Activated CD8-positive, alpha-beta memory T cell treated with anti-CD3 and anti-CD28 coated beads, Interleukin-2, amount 50 U/mL, for 1 hour (primary cell): ENCODE results near the gene ZFP36.
"Not testable (repeated sequence)": the region's sequence is repeated elsewhere in the genome, so short reads cannot be mapped to it uniquely, and the experiment has no call there.

Experiments used
- DNase-seq: peaks from one replicate; pipeline ENCODE4 v3.0.0-alpha.2; 2020; ENCODE audit errors: extremely low read depth

Gene ZFP36

DNA sequence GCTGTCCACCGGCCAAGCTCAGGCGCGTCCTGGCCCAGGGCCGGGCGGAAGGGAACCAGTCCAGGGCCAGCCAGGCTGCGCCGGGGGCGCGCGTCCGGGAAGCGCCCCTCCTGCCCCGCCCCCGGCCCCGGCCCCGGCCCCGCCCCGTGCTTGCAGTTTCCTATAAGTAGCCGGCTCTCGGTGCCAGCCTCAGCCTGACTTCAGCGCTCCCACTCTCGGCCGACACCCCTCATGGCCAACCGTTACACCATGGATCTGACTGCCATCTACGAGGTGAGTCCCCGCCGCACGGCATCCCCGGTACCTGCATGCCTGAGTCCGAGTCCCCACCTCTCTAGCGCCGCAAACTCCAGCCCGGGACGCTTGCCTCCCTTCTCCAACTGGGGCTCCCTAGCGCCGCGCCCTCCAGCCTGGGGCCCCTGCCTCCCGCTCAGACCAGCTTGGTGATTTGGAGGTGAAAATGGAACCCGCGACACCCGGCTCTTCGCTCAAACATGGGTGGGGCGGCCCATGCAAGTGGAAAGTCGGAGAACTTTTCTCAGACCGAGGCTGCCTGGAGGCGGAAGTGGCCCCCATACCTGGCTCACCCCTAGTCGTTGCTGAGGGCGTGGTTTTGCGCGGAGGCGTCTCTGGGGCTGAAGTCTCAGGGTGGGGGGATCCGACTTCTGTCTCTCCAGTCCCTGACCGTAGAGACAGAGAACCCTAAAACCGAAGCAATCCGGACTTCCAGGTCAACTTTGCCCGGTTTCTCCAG is at the start of gene ZFP36:
ZFP36 (plus strand) TSS at position 192 of the 754 bp plus-strand sequence; CDS start at position 250, 58 bp downstream.
- peak; percentile 87 for DNase-seq

DNA sequence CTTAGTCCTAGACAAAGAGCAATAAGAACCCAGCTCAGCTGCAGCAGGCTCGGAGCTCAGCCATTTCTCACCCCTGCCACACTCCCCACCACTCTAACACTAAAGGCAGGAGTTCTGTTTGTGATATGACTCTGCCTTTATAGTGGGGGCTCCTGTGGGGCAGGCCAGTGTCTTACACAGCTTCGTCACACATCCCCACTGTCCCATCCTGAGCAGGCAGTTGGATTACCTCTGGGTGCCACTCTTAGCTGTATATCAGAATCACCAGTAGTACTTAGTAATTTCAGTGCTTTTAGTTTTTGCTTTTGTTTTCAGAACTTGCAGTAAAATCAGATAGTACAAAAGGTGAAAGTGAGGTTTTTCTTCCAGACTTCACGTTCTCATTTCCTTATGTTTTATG is 47.6 kb upstream of the ZFP36 start:
- DNase-seq: no peak

DNA sequence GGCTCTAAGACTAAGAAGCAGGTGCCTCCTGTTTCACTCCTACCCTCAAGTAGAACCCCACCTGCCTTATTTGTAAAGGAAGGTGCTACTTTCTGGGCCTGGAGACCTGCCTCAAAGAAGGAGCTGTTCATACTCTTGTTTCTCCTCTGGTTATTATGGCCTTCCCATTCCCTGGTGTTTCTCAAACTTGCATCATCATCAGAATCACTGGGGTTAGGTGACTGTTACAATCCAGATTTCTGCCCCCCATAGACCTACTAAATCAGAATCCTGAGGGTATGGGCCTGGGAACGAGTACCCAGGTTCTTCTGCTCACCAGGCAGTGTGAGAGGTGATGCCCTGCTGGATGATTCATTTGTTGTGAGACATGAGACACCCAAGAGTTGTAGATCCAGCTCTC is 46.0 kb upstream of the ZFP36 start:
- DNase-seq: no peak

- DNase-seq: no peak
Observed at GRCh38 chr19:39362682-39363657, 43.7 kb upstream of the ZFP36 start.

DNA sequence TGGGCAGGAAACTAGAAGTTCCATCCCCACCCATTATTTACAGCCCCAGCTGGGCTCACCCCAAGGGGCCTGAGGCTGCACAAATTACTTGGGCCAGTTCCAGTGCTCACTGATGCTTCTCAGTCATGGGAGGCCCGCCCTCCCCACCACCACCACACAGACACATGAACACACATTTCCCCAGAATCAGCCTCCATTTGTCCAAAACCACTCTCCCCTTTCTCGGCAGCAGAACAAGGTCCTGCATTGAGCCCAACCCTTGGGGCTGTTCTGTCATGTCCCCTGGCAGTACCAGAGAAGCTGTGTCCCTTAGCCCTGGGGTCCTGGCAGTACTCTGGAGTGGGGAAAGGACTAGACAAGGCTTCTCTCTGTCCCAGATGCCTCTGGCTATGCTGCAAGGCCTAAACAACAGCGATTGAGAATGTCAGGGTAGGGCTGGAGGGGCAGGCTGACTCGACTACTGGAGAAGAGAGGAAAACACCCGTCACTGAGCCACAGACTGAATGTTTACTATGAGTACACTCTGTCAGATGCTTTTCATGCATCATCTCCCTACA is 42.7 kb upstream of the ZFP36 start:
- no peak for DNase-seq

GRCh38 chr19:39365531-39365930 is 41.1 kb upstream of the ZFP36 start:
- no peak for DNase-seq

GRCh38 chr19:39369200-39369599 is 37.4 kb upstream of the ZFP36 start:
- no peak for DNase-seq

GRCh38 chr19:39370735-39371134 is 35.9 kb upstream of the ZFP36 start:
- DNase-seq: no peak

DNA sequence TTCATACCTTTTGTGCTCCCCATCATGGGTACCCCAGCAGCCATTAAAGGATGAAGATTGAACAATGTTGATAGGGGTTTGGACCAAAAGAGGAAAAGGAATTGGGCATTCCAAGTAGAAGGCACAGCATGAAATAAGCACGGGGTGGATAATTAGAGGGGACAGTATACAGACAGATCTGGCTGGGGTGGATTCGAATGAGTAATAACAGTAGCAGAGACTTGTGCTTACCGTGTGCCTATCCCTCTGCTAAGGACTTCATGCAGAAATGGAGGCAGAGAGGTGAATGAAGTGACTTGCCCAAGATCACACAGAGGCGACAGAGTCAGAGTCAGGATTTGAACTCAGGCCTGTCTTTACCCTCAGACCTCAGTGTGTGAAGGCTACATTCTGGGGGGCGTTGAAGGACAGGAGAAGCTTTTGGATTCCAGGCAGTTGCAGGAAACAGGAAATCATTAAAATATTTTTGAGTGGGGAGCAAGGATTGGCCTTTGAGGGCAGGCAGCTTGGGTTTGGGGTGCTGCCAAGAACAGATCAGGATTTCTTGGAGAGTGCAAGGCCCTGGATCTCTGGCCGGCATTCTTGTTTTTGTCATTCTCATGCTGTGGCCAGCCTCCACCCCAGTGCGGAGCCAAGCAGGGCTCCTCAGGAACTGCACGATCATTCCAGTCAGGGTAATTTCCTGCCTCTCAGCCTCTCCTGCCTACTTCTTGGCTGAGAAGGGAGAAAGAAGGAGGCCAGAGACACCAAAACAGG is 34.4 kb upstream of the ZFP36 start:
- no peak for DNase-seq

GRCh38 chr19:39372941-39373340 is 33.7 kb upstream of the ZFP36 start:
- DNase-seq: no peak

GRCh38 chr19:39375929-39376328 is 30.7 kb upstream of the ZFP36 start:
- no peak for DNase-seq

DNA sequence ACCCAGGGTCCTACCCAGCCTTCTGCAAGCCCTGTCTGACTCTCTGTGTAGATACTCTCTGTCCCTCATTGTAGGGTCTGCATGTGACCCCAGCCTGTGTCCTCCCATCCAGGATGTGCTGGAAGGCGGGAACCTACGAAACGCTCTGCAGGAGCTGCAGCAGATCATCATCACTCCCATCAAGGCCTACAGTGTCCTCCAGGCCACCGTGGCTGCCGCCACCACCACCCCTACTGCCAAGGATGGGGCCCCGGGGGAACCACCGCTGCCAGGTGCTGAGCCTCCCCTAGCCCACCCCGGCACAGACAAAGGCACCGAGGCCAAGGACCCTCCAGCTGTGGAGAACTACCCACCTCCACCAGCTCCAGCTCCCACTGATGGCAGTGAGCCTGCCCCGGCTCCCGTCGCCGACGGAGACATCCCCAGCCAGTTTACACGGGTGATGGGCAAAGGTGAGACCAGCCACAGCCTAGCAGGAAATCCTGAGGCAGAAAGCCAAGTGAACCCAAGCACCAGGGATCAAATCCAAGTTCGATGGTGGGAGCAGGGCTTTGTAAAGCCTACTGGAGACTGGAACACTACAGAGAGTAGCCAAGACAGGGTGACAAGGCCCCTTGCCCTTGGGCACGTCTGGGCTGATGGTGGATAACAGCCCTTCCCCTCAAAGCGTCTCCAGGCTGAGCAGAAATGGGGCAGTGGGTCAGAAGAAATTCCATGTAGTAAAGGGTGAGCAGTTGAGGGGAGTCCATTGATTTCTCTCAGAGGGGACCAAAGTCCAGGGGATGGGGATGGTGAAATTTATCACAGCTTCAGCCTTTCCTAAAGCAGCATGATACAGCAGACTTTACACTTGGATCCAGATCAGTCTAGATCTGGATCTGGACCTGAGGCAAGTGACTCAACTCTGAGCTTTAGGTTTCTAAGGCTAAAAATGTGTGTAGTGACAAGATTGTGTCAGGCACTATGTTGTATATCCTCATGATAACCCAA is 29.0 kb upstream of the ZFP36 start:
- no peak for DNase-seq

DNA sequence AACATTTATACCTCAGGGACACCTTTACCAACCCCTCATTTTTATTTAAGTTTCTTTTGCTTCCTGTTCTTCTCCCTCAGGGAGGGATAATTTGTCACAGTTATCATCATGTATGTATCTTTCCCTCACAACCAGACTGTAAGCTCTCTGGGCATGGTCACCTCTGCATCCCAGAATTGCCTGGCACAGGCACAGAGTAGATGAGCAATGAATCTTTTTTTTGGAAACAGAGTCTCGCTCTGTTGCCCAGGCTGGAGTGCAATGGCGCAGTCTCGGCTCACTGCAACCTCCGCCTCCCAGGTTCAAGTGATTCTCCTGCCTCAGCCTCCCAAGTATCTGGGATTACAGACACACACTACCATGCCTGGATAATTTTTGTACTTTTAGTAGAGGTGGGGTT is 27.3 kb upstream of the ZFP36 start:
- not testable (repeated sequence) for DNase-seq

DNA sequence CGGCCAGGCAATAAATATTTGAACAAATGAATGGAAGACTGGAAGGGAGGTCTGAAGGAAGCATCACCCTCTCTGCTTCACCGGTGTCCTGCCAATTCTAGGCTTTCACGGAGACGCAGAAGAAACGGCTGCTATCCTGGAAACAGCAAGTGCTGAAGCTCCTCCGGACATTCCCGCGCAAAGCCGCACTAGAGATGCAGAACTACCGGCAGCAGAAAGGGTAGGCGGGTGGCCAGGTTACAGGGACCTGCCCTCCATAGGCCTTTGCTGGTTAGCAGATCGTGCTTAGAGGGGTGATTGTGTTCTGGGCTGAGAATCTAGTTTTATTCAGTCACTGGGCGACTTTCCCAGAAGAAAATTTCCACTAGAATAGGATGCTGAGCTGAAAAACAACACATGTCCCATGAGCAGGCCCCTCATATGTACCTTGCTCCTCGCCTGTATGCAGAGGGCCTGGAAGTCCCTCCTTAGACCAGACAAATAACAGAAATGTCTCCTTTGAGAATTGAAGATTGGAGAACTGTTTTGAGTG is 26.7 kb upstream of the ZFP36 start:
- DNase-seq: no peak

DNA sequence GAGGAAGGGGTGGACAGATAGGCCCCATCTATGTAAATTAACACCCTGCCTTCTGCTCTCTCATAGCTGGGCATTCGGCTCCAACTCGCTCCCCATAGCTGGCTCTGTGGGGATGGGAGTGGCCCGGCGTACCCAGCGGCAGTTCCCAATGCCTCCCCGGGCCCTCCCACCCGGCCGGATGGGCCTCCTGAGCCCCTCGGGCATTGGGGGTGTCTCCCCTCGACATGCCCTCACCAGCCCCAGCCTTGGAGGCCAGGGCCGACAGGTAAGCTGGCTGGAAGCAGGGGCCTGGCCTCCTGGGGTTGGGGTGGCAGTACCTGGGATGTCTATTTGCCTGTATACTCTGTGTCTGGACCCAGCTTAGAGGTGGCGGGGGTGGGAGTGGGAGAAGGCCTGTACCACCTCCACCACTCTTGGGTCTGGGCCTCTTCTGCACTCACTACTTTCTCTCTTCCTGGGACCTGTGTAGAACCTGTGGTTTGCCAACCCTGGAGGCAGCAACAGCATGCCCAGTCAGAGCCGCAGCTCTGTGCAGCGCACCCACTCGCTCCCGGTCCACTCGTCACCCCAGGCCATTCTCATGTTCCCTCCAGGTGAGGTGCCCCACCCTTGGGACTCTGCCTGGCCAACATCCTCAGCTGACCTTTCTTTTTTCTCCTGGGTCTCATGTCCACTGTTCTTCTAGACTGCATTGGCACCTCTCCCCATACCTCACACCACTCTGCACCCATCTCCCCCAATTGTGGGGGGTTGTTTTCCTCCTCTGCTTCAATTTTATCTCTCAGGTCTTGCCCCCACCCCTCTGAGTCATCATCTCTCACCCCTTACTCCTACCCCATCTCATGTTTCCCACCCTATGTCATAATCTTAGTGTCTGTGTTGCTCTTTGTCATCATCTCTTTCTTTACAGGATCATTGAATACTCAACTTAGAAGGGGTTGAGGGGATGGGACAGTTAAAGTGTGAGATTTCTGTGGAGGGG is 25.8 kb upstream of the ZFP36 start:
- DNase-seq: no peak

DNA sequence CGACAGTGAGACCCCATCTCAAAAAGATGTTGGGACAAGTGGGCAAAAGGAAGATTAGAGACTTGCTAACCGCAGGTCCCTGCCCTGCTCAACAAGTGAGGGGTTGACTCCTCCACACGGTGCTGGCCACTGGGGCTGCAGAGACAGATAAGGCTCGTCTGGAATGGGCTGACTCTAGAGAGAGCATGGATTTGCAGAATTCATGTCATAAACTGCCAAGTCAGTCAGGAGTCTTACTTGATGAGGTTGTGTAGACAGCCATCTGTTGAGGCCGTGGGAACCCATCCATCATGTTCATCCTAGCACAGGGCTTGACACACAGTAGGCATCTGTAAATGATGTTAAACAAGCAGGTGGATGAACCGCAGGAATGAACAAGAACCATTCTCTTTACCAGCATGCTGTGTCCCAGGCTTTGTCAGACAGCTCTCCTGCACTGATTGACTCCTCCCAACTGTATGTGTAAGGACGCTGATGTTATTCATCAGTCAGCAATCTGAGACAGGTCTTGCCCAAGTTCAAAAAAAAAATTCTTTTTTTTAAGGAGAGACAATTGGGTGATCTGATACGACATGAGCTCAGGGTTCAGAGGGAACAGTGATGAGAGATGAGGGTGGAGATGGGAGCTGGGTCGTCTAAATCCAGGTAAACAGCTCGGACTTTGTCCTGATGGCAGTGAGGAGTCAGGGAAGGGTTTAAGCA is 24.6 kb upstream of the ZFP36 start:
- DNase-seq: no peak

- DNase-seq: no peak
Observed at GRCh38 chr19:39382991-39383828, 23.4 kb upstream of the ZFP36 start.
